ENCODE data around the gene DLG5. TPM values are rescaled to one million over a fixed set of nuclear protein-coding genes. Genes with fewer than 3 reads are reported as not detected.

DLG5 gene
- total and polyA plus RNA-seq, 9 of the 15 experiments (the other 6 are each of a cell fraction or from before 2014, with no cell fraction given) = 1.4 to 26.8 (median 11.2) TPM

DNA sequence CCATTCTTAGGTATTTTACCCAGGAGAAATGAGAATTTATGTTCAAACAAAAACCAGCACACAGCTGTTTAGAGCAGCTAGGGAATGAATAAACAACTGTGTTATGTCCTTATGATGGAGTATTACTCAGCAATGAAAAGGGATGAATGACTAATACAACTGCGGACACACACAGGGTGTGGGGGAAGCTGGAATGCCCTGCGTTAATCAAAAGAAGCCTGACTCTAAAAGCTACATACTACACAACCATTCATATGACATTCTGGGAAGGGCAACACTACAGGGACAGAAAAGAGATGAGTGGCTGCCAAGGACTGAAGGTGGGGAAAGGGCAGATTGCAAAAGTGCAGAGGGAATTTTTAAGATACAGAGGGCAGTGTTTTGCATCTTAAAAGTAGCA is 64.0 kb downstream of the DLG5 start:
- DNase-seq (ENCODE audit: extremely low read depth in 1 of 4, low spot score in 3 of 4) (no peak), FAIRE-seq (no peak), ATAC-seq (no peak)
- WGBS (ENCODE audit: insufficient coverage, low coverage, missing lambda C conversion rate) = 77% methylated on average over 2 of the region's 2 CpGs
- Histone ChIP-seq H3K4me2 (ENCODE audit: insufficient read depth, low read length) (no peak overlapping the region), H3K9me3 (replicated peaks; ENCODE audit: control insufficient read depth, insufficient read depth, low read depth, low read length) (no peaks in the 10 kb centered on the region), H3K4me1 (replicated peaks in 1 of 2; ENCODE audit: control insufficient read depth in 2 of 2, insufficient read depth in 2 of 2, low read length in 2 of 2) (peaks cover 0 to 7% of the 10 kb centered on the region in 2 experiments; a peak in 2 of 5 replicates), H3K27ac (ENCODE audit: extremely low read depth, low read depth, low read length) (no peak overlapping the region), H3K36me3 (ENCODE audit: control insufficient read depth, insufficient read depth, low read length) (peaks cover 29% of the 10 kb centered on the region; the same call in 2 of the 3 replicates), H3K27me3 (ENCODE audit: control insufficient read depth in 2 of 2, insufficient read depth in 2 of 2, low read length in 2 of 2) (no peaks in the 10 kb centered on the region), H2AFZ (ENCODE audit: low read depth, low read length) (no peak overlapping the region), H3K9me1 (ENCODE audit: control insufficient read depth, insufficient read depth, low read length) (peaks cover 9% of the 10 kb centered on the region), H3K9ac (ENCODE audit: insufficient read depth in 1 of 2, low read depth in 2 of 2, low read length in 2 of 2) (no peak overlapping the region), H3K79me2 (ENCODE audit: control insufficient read depth, insufficient read depth, low read length) (no peaks in the 10 kb centered on the region), H3K4me3 (no peak overlapping the region), H4K20me1 (replicated peaks; ENCODE audit: control insufficient read depth, insufficient read depth, low read length) (peaks cover 14% of the 10 kb centered on the region)
- in situ Hi-C loops (cut with MboI) (no loop called here), intact Hi-C loops (cut with micrococcal nuclease) (no loop called here)
- no TSS peak for BruUV-seq (replicated peaks)
- POLR2A ChIA-PET = interaction anchor here (0.6 to 1.3 kb wide), 2 partner anchors 11 to 70 kb away, joined by 3 to 4 read pairs; no protein-coding TSS in a partner anchor
- CTCF ChIA-PET (ENCODE audit: low intra/inter-chr PET ratio) = no interaction called here
- no peak for TF ChIP-seq CEBPB (tag; IDR thresholded peaks at IDR 0.05)
- TF ChIP-seq ZNF766 (CRISPR knock-in tag; conservative IDR thresholded peaks at IDR 0.05) = no peak
- TF ChIP-seq NBN (IDR thresholded peaks at IDR 0.05; ENCODE audit: low read depth) = no peak
- TF ChIP-seq ARHGAP35 (IDR thresholded peaks at IDR 0.05; ENCODE audit: partially characterized antibody) = no peak
- no peak for TF ChIP-seq MEF2D (tag; conservative IDR thresholded peaks at IDR 0.05; ENCODE audit: low read depth)
- no peak for TF ChIP-seq RBM22 (IDR thresholded peaks at IDR 0.05; ENCODE audit: low read depth, low read length, poor library complexity, severe bottlenecking)
- no peak for TF ChIP-seq PTBP1 (IDR thresholded peaks at IDR 0.05; ENCODE audit: low read depth, low read length)
- TF ChIP-seq, protein P1, sequence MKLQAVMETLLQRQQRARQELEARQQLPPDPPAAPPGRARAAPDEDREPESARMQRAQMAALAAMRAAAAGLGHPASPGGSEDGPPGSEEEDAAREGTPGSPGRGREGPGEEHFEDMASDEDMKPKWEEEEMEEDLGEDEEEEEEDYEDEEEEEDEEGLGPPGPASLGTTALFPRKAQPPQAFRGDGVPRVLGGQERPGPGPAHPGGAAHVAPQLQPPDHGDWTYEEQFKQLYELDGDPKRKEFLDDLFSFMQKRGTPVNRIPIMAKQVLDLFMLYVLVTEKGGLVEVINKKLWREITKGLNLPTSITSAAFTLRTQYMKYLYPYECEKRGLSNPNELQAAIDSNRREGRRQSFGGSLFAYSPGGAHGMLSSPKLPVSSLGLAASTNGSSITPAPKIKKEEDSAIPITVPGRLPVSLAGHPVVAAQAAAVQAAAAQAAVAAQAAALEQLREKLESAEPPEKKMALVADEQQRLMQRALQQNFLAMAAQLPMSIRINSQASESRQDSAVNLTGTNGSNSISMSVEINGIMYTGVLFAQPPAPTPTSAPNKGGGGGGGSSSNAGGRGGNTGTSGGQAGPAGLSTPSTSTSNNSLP (IDR thresholded peaks at IDR 0.05; ENCODE audit: borderline replicate concordance, low read depth, low read length) = no peak
- TF ChIP-seq, protein P2, sequence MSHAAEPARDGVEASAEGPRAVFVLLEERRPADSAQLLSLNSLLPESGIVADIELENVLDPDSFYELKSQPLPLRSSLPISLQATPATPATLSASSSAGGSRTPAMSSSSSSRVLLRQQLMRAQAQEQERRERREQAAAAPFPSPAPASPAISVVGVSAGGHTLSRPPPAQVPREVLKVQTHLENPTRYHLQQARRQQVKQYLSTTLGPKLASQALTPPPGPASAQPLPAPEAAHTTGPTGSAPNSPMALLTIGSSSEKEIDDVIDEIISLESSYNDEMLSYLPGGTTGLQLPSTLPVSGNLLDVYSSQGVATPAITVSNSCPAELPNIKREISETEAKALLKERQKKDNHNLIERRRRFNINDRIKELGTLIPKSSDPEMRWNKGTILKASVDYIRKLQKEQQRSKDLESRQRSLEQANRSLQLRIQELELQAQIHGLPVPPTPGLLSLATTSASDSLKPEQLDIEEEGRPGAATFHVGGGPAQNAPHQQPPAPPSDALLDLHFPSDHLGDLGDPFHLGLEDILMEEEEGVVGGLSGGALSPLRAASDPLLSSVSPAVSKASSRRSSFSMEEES (CRISPR knock-in tag; IDR thresholded peaks at IDR 0.05) = no peak
- no peak for TF ChIP-seq NCOA1 (IDR thresholded peaks at IDR 0.05; ENCODE audit: low read depth)
- TF ChIP-seq, protein P3, sequence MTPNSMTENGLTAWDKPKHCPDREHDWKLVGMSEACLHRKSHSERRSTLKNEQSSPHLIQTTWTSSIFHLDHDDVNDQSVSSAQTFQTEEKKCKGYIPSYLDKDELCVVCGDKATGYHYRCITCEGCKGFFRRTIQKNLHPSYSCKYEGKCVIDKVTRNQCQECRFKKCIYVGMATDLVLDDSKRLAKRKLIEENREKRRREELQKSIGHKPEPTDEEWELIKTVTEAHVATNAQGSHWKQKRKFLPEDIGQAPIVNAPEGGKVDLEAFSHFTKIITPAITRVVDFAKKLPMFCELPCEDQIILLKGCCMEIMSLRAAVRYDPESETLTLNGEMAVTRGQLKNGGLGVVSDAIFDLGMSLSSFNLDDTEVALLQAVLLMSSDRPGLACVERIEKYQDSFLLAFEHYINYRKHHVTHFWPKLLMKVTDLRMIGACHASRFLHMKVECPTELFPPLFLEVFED (CRISPR knock-in tag; conservative IDR thresholded peaks at IDR 0.05) = no peak
- TF ChIP-seq FOSL1 (tag; conservative IDR thresholded peaks at IDR 0.05) = 0 out of 2 replicates have a peak, but pooled peaks have one; percentile 14
- TF ChIP-seq ZNF445 (CRISPR knock-in tag; IDR thresholded peaks at IDR 0.05; ENCODE audit: low read depth) = no peak
- TF ChIP-seq ZNF146 (CRISPR knock-in tag; IDR thresholded peaks at IDR 0.05; ENCODE audit: unreplicated experiment) = peak; percentile 96
- no peak for TF ChIP-seq ATF1 (CRISPR knock-in tag; IDR thresholded peaks at IDR 0.05)
- TF ChIP-seq ATF1 (tag; IDR thresholded peaks at IDR 0.05) = no peak
- no peak for TF ChIP-seq TAF9B (IDR thresholded peaks at IDR 0.05; ENCODE audit: partially characterized antibody)
- no peak for TF ChIP-seq TEAD4 (IDR thresholded peaks at IDR 0.05; ENCODE audit: low read length)
- no peak for TF ChIP-seq TEAD4 (CRISPR knock-in tag; IDR thresholded peaks at IDR 0.05; ENCODE audit: borderline replicate concordance)
- no peak for TF ChIP-seq EP300 (IDR thresholded peaks at IDR 0.05; ENCODE audit: low read length)
- no peak for TF ChIP-seq ZNF778 (CRISPR knock-in tag; IDR thresholded peaks at IDR 0.05)
- no peak for TF ChIP-seq ZNF124 (CRISPR knock-in tag; IDR thresholded peaks at IDR 0.05)
